A673 (cell line): ENCODE results near the gene LPO. TPM values are rescaled to one million over a fixed set of nuclear protein-coding genes. Genes with fewer than 3 reads are reported as not detected.
A peak's percentile ranks its signal among the peaks of the same experiment; 100 is the strongest.

Experiments
- BruUV-seq: library from RNA; stranded (reverse); fragments of 400-500 nt; replicated peaks from 2 replicates; lab custom pipeline; 2021; lab: Mats Ljungman, UMichigan
- CTCF ChIA-PET: fragments of 300-600 bp; sonication (Branson Sonifier 250); formaldehyde crosslinking; loops from one replicate; lab custom pipeline; 2022; ENCODE audit warnings: antibody characterized with exemption; lab: Charles Lee
- POLR2A ChIA-PET: fragments of 300-600 bp; sonication (Branson Sonifier 250); formaldehyde crosslinking; loops from one replicate; lab custom pipeline; 2022; ENCODE audit warnings: antibody characterized with exemption; ENCODE audit not compliant: low non-redundant PET; lab: Charles Lee
- DNase-seq: peaks from one replicate; pipeline ENCODE4 v3.0.0-alpha.2; 2015; ENCODE audit warnings: low spot score
- H3K27ac ChIP-seq: fragments of 200-600 bp; sonication (generic); 2 replicates; pipeline ENCODE4 v1.5.1; 2016; ENCODE audit warnings: mixed run types, low read depth, mild to moderate bottlenecking, mixed read lengths, antibody characterized with exemption, low read length; ENCODE audit not compliant: poor library complexity, severe bottlenecking
- H3K27me3 ChIP-seq: fragments of 200-600 bp; sonication (generic); replicated peaks from 2 replicates; pipeline ENCODE4 v1.6.1; 2017; ENCODE audit warnings: mixed run types, low read depth, mild to moderate bottlenecking, mixed read lengths, antibody characterized with exemption, low read length; ENCODE audit not compliant: insufficient read depth, poor library complexity
- H3K36me3 ChIP-seq: fragments of 200-600 bp; sonication (generic); 2 replicates; pipeline ENCODE4 v1.6.1; 2016; ENCODE audit warnings: mixed run types, mild to moderate bottlenecking, mixed read lengths, antibody characterized with exemption, low read length; ENCODE audit not compliant: insufficient read depth, poor library complexity, severe bottlenecking
- H3K4me1 ChIP-seq: fragments of 200-600 bp; sonication (generic); 2 replicates; pipeline ENCODE4 v1.6.1; 2017; ENCODE audit warnings: mixed run types, mild to moderate bottlenecking, mixed read lengths, antibody characterized with exemption, low read length; ENCODE audit not compliant: insufficient read depth, poor library complexity, severe bottlenecking
- H3K4me3 ChIP-seq: fragments of 200-600 bp; sonication (generic); 2 replicates; pipeline ENCODE4 v1.5.1; 2016; ENCODE audit warnings: low read depth, mixed run types, mild to moderate bottlenecking, mixed read lengths, low read length; ENCODE audit not compliant: poor library complexity, severe bottlenecking
- H3K9me3 ChIP-seq: fragments of 200-600 bp; sonication (generic); 2 replicates; pipeline ENCODE4 v1.6.1; 2016; ENCODE audit warnings: mixed run types, low read depth, mild to moderate bottlenecking, mixed read lengths, antibody characterized with exemption, low read length; ENCODE audit not compliant: poor library complexity, severe bottlenecking
- EZH2 ChIP-seq: fragments of 200-600 bp; sonication (generic); IDR thresholded peaks from 2 replicates; pipeline ENCODE4 v1.6.1; 2017; ENCODE audit warnings: borderline replicate concordance, low read depth, mild to moderate bottlenecking, mixed read lengths, antibody characterized with exemption, low read length; ENCODE audit not compliant: poor library complexity, severe bottlenecking
- intact Hi-C: fragments of 100-400 bp; cut with micrococcal nuclease; formaldehyde crosslinking; loops from one replicate; pipeline ENCODE4 v1.10.0; 2022; ENCODE audit not compliant: unreplicated experiment
- total RNA-seq: library from RNA; stranded (reverse); gene quantifications from 2 replicates; pipeline ENCODE4 v1.2.3, GENCODE V29; 2021
- TF ChIP-seq, protein P1 (sequence below): fragments of 300-800, 200-600 bp; sonication (generic); conservative IDR thresholded peaks from 2 replicates; pipeline ENCODE4 v1.5.1; 2017; ENCODE audit warnings: low read depth, mild to moderate bottlenecking, antibody characterized with exemption, low read length, moderate library complexity, mixed read lengths

The LPO gene
- total RNA-seq, 1 experiment from 2014 or later = 0.34 TPM

- Histone ChIP-seq H3K9me3 (no peaks in the 10 kb centered on the region), H3K36me3 (no peaks in the 10 kb centered on the region), H3K27me3 (peaks cover 14% of the 10 kb centered on the region), H3K27ac (no peak overlapping the region), H3K4me3 (peak overlapping the region; percentile 43), H3K4me1 (peaks cover 8% of the 10 kb centered on the region)
- intact Hi-C loops = no loop called here
- TF ChIP-seq, protein P1, sequence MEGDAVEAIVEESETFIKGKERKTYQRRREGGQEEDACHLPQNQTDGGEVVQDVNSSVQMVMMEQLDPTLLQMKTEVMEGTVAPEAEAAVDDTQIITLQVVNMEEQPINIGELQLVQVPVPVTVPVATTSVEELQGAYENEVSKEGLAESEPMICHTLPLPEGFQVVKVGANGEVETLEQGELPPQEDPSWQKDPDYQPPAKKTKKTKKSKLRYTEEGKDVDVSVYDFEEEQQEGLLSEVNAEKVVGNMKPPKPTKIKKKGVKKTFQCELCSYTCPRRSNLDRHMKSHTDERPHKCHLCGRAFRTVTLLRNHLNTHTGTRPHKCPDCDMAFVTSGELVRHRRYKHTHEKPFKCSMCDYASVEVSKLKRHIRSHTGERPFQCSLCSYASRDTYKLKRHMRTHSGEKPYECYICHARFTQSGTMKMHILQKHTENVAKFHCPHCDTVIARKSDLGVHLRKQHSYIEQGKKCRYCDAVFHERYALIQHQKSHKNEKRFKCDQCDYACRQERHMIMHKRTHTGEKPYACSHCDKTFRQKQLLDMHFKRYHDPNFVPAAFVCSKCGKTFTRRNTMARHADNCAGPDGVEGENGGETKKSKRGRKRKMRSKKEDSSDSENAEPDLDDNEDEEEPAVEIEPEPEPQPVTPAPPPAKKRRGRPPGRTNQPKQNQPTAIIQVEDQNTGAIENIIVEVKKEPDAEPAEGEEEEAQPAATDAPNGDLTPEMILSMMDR = no peak
- no peak for TF ChIP-seq EZH2
- no TSS peak for BruUV-seq
- CTCF ChIA-PET = interaction anchor here (0.9 to 1.8 kb wide), 5 partner anchors 36 to 199 kb away, joined by 3 to 8 read pairs (median 4); partner anchors contain the start of gene SUPT4H1
- no peak for DNase-seq
- POLR2A ChIA-PET = no interaction called here
Observed at GRCh38 chr17:58248955-58249269, 10.5 kb downstream of the LPO start.

DNA sequence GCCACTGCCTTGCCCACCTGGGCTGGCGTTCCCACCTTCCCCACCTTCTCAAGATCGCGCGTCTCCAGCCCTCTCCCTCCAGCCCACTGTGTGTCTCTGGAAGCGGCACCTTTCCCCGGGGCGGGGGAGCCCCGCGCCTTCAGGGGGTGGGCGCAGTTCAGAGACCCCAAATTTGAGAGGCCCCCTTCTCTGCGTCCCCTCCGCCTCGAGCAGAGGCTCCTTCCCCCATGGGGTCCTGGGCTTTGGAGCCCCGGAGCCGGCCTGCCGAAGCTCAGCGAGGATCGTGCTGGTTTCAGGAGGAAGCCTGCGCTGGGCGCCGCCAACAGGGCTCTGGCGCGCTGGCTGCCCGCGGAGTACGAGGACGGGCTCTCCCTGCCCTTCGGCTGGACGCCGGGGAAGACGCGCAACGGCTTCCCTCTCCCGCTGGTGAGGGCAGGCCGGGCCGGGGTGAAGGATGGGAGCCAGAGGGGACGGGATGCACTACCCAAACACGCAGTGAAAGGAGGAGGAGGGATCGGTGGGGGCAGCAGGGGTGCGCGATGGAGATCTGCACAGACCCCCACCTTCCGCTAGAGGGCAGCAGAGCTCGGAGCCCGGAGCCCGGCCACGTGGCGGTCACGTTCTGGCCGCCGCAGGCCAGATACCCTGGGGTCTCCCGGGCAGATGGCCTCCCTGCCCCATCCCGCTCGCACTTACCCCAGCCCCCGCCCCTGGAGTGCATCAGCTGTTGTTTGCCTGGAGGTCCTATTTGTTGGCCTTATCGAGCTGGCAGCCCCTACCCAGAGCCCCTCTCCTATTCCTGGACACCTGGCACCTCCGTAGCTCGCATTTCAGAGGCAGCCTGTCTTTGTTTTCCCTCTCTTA is 11.1 kb downstream of the LPO start:
- Histone ChIP-seq H3K4me3 (peak overlapping the region; percentile 43), H3K27me3 (peaks cover 18% of the 10 kb centered on the region), H3K4me1 (peaks cover 8% of the 10 kb centered on the region), H3K36me3 (no peaks in the 10 kb centered on the region), H3K27ac (no peak overlapping the region), H3K9me3 (no peaks in the 10 kb centered on the region)
- peak; percentile 70 for DNase-seq
- no TSS peak for BruUV-seq
- CTCF ChIA-PET = interaction anchor here (0.6 to 1.8 kb wide), 9 partner anchors 9 to 295 kb away, joined by 3 to 8 read pairs (median 4); partner anchors contain the start of gene SUPT4H1
- POLR2A ChIA-PET = interaction anchor here (0.6 kb wide), 2 partner anchors 19 to 388 kb away, joined by 4 to 15 read pairs; no protein-coding TSS in a partner anchor
- intact Hi-C loops = no loop called here
- TF ChIP-seq EZH2 = no peak
- TF ChIP-seq, protein P1 = peak; percentile 97

GRCh38 chr17:58250344-58251011 is 12.1 kb downstream of the LPO start:
- intact Hi-C loops = no loop called here
- ChIA-PET POLR2A (interaction anchor here (0.6 kb wide), 2 partner anchors 20 to 389 kb away, joined by 4 to 15 read pairs; no protein-coding TSS in a partner anchor), CTCF (interaction anchor here (0.6 to 1.8 kb wide), 7 partner anchors 8 to 198 kb away, joined by 3 to 8 read pairs (median 4); partner anchors contain the start of gene SUPT4H1)
- no peak for TF ChIP-seq EZH2
- TF ChIP-seq, protein P1 = no peak
- Histone ChIP-seq H3K4me1 (peaks cover 8% of the 10 kb centered on the region), H3K27me3 (peaks cover 24% of the 10 kb centered on the region), H3K9me3 (no peaks in the 10 kb centered on the region), H3K36me3 (no peaks in the 10 kb centered on the region), H3K4me3 (no peak overlapping the region), H3K27ac (no peak overlapping the region)
- no TSS peak for BruUV-seq
- DNase-seq = no peak
